Gastroesophageal sphincter (tissue), 4 donors: ENCODE data around the gene CNTNAP2. TPM values are rescaled to one million over a fixed set of nuclear protein-coding genes. Genes with fewer than 3 reads are reported as not detected.

Experiments used
- ATAC-seq: fragments of 150-250 bp; one replicate; pipeline ENCODE4 v1.9.1; 2016; ENCODE audit warnings: mild to moderate bottlenecking, moderate library complexity
- H3K27ac ChIP-seq, 4 donors: fragments of 200-600 bp; sonication (generic) in 3 of 4; 1 replicate in 3 of 4; 2 replicates in 1 of 4; pipeline ENCODE4 v1.5.1; 2016 to 2019
- H3K27me3 ChIP-seq: fragments of 200-600 bp; sonication (generic); one replicate; pipeline ENCODE4 v1.5.1; 2019
- H3K36me3 ChIP-seq, 2 donors: fragments of 200-600 bp; sonication (generic); one replicate each; pipeline ENCODE4 v1.5.1; 2019; ENCODE audit warnings: control low read depth in 1 of 2
- H3K4me1 ChIP-seq, 3 donors: fragments of 200-600 bp; sonication (generic); 1 replicate in 2 of 3; 2 replicates in 1 of 3; pipeline ENCODE4 v1.5.1; 2016 to 2019; ENCODE audit warnings: control low read depth in 2 of 3
- H3K4me3 ChIP-seq, 2 donors: fragments of 200-600 bp; sonication (generic); one replicate each; pipeline ENCODE4 v1.5.1; 2019; ENCODE audit warnings: mild to moderate bottlenecking in 1 of 2, moderate library complexity in 1 of 2
- H3K9me3 ChIP-seq, 3 donors: fragments of 200-600 bp; sonication (generic); one replicate each; pipeline ENCODE4 v1.5.1; 2017 to 2019; ENCODE audit warnings: control low read depth in 2 of 3
- EP300 ChIP-seq: sonication (generic); formaldehyde crosslinking; IDR thresholded peaks from one replicate; pipeline ENCODE4 v1.6.1; 2017; ENCODE audit warnings: antibody characterized with exemption, mild to moderate bottlenecking
- POLR2A ChIP-seq, 2 donors: fragments of 450-650 bp; IDR thresholded peaks; one replicate each; pipeline ENCODE4 v1.6.1; 2017; ENCODE audit warnings: antibody characterized with exemption in 2 of 2, mild to moderate bottlenecking in 2 of 2, moderate library complexity in 1 of 2
- POLR2AphosphoS5 ChIP-seq: sonication (generic); formaldehyde crosslinking; IDR thresholded peaks from one replicate; pipeline ENCODE4 v1.6.1; 2017; ENCODE audit warnings: antibody characterized with exemption
- WGBS, 2 donors: methylation state at CpG; one replicate each; pipeline ENCODE4 v1.1.5; 2018; ENCODE audit warnings: low coverage in 1 of 2; 5-methylcytosine and 5-hydroxymethylcytosine counted together
- total RNA-seq, 4 donors: library from RNA; depleted of rRNA; stranded (reverse); fragments of >200 nt; gene quantifications; one replicate each; pipeline ENCODE4 v1.1.0, GENCODE V29; 2016
- TF ChIP-seq, protein P1 (sequence below), 4 experiments: fragments of 200-600 bp in 2 of 4; fragments of 450-650 bp in 2 of 4; sonication (generic) in 1 of 4; IDR thresholded peaks; one replicate each; pipeline ENCODE4 v1.5.1; 2017 to 2019; ENCODE audit warnings: antibody characterized with exemption in 4 of 4, mild to moderate bottlenecking in 2 of 4, moderate library complexity in 2 of 4

CNTNAP2 gene
- total RNA-seq, 4 donors from 2014 or later = 1.5 to 8.9 (median 3.2) TPM

DNA sequence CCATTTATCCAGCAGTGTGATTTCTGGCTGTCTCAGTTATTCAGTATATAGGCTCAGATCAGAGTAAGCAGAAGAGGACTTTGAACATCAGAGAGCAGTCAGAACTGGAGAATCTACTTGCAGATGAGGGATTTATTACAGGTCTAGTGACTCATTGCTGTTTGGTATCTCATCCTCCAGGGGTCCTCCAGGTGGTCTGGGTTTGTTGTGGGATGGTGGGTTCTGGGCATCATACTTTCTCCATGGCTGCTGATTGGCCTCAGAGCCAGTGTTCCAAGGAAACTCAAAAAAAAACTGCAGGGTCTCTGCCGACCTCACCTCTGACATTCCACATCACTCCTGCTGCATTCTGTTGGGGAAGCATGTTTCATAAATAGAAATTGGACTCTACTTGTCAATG, 214.8 kb downstream of the CNTNAP2 start:
- no peak overlapping the region for H3K4me3 ChIP-seq
- WGBS, 2 donors = 44% methylated on average over 1 of the region's 1 CpG; no CpG with 5 or more reads in 1 of the 2 donors
- no peaks in the 10 kb centered on the region for H3K4me1 ChIP-seq
- no peak for TF ChIP-seq POLR2AphosphoS5
- TF ChIP-seq, protein P1, sequence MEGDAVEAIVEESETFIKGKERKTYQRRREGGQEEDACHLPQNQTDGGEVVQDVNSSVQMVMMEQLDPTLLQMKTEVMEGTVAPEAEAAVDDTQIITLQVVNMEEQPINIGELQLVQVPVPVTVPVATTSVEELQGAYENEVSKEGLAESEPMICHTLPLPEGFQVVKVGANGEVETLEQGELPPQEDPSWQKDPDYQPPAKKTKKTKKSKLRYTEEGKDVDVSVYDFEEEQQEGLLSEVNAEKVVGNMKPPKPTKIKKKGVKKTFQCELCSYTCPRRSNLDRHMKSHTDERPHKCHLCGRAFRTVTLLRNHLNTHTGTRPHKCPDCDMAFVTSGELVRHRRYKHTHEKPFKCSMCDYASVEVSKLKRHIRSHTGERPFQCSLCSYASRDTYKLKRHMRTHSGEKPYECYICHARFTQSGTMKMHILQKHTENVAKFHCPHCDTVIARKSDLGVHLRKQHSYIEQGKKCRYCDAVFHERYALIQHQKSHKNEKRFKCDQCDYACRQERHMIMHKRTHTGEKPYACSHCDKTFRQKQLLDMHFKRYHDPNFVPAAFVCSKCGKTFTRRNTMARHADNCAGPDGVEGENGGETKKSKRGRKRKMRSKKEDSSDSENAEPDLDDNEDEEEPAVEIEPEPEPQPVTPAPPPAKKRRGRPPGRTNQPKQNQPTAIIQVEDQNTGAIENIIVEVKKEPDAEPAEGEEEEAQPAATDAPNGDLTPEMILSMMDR (IDR thresholded peaks at IDR 0.05) = no peak
- no peak for TF ChIP-seq POLR2A (IDR thresholded peaks at IDR 0.05)
- no peak for TF ChIP-seq EP300
- H3K27me3 ChIP-seq = no peaks in the 10 kb centered on the region
- H3K36me3 ChIP-seq = no peaks in the 10 kb centered on the region
- no peaks in the 10 kb centered on the region for H3K9me3 ChIP-seq
- no peak for ATAC-seq
- no peak overlapping the region for H3K27ac ChIP-seq

DNA sequence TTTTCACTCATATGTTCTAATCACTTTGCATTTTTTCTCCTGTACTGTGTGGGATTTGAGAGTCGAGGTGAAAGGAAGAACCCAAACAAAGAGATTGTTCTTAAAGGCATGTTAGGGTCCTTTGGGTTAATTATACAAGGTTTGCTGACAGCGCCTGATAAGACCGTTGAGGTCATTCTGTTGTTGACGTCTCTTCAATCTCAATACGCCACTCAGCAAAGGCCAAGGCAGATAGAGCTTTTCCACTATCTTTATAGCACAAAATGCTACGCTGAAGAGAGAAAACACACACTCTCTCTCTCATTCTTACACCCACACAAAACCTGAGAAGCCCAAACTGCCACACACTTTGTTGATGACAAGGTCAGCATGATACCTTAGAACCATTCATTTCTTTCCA, 228.7 kb downstream of the CNTNAP2 start:
- no peaks in the 10 kb centered on the region for H3K4me1 ChIP-seq
- no peak for ATAC-seq
- no peaks in the 10 kb centered on the region for H3K27me3 ChIP-seq
- no peaks in the 10 kb centered on the region for H3K9me3 ChIP-seq
- no peak overlapping the region for H3K27ac ChIP-seq
- H3K4me3 ChIP-seq = no peak overlapping the region
- H3K36me3 ChIP-seq = no peaks in the 10 kb centered on the region
- TF ChIP-seq POLR2A (IDR thresholded peaks at IDR 0.05) (no peak), EP300 (no peak), POLR2AphosphoS5 (no peak)
- TF ChIP-seq, protein P1 (IDR thresholded peaks at IDR 0.05) = no peak
- 43 to 51% methylated on average over 6 of the region's 6 CpGs for WGBS, 2 donors

DNA sequence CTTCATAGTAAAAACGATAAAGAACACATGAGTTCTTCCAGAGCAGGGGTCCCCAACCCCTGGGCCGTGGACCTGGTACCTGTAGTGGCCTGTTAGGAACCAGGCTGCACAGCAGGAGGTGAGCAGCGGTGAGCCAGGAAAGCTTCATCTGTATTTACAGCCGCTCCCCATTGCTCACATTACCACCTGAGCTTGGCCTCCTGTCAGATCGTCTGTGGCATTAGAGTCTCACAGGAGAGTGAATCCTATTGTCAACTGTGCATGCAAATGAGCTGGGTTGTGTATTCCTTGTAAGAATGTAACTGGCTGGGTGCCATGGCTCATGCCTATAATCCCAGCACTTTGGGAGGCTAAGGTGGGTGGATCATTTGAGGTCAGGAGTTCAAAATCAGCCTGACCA, 229.5 kb downstream of the CNTNAP2 start:
- no peak for ATAC-seq
- WGBS, 2 donors = 81% methylated on average over 3 of the region's 5 CpGs; no CpG with 5 or more reads in 1 of the 2 donors
- Histone ChIP-seq H3K36me3 (no peaks in the 10 kb centered on the region), H3K27ac (no peak overlapping the region), H3K9me3 (no peaks in the 10 kb centered on the region), H3K27me3 (no peaks in the 10 kb centered on the region), H3K4me1 (no peaks in the 10 kb centered on the region), H3K4me3 (no peak overlapping the region)
- no peak for TF ChIP-seq EP300
- TF ChIP-seq, protein P1 (IDR thresholded peaks at IDR 0.05) = no peak
- no peak for TF ChIP-seq POLR2AphosphoS5
- no peak for TF ChIP-seq POLR2A (IDR thresholded peaks at IDR 0.05)

DNA sequence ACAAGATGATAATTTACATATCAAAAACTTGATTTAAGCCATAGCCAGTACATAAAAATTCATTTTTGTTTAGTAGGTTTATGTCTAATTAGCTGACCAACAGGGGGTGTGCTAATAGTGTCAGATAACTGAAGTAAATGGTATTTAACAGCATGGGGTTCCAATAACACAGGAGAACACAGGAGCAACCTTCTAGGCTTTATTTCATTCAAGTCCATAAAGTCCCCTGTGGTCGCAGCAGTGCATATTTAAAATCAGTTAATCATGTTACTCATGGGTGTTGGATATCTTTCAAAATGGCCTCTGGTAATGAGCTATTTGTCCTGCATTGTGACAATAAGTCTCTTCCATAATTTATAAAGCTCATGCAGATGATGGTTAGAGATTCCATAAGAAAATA, 238.6 kb downstream of the CNTNAP2 start:
- Histone ChIP-seq H3K4me1 (no peaks in the 10 kb centered on the region), H3K4me3 (no peak overlapping the region), H3K9me3 (no peaks in the 10 kb centered on the region), H3K27me3 (no peaks in the 10 kb centered on the region), H3K27ac (no peak overlapping the region), H3K36me3 (no peaks in the 10 kb centered on the region)
- WGBS, 2 donors = 83 to 89% methylated on average over 1 of the region's 1 CpG
- no peak for ATAC-seq
- TF ChIP-seq POLR2A (IDR thresholded peaks at IDR 0.05) (no peak), POLR2AphosphoS5 (no peak), EP300 (no peak)
- TF ChIP-seq, protein P1 (IDR thresholded peaks at IDR 0.05) = no peak

DNA sequence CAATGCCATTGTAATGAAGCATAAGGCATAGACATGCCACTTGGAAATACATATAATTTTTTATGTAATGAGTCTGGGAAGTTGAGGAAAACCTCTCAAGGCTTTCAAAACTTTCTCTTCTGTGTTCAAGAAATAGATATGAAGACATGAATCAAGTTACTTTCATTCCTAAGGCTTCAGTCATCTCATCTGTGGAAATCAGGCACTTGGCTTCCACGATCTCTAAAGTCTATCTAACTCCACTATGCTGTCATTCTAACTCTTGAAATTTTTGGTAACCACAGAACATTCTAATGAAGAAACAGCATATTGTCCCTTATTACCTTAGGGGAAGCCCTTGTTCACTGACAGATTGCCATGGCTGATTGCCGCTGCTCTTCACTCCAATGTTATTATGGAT, 242.6 kb downstream of the CNTNAP2 start:
- H3K27me3 ChIP-seq = no peaks in the 10 kb centered on the region
- H3K36me3 ChIP-seq = no peaks in the 10 kb centered on the region
- H3K9me3 ChIP-seq = no peaks in the 10 kb centered on the region
- no peak overlapping the region for H3K4me3 ChIP-seq
- ATAC-seq = no peak
- WGBS, 2 donors = 67 to 90% methylated on average over 2 of the region's 2 CpGs
- no peak overlapping the region for H3K27ac ChIP-seq
- TF ChIP-seq POLR2AphosphoS5 (no peak), EP300 (no peak), POLR2A (IDR thresholded peaks at IDR 0.05) (no peak)
- TF ChIP-seq, protein P1 (IDR thresholded peaks at IDR 0.05) = no peak
- no peaks in the 10 kb centered on the region for H3K4me1 ChIP-seq
